ENCODE measurements around the gene RANBP9. TPM values are rescaled to one million over a fixed set of nuclear protein-coding genes. Genes with fewer than 3 reads are reported as not detected.

The RANBP9 gene
- polyA plus RNA-seq, 3 donors = 1.8 to 26.1 (median 2.0) TPM

GRCh38 chr6:13597073-13597472 lies 114.6 kb downstream of the RANBP9 start:
- H2AFZ ChIP-seq (ENCODE audit: insufficient read depth, low read depth, low read length, poor library complexity, severe bottlenecking) = no peak overlapping the region
- no peak for TF ChIP-seq CTCF (IDR thresholded peaks at IDR 0.05)
- H3K4me1 Mint-ChIP-seq = no peaks in the 10 kb centered on the region
- DNase-seq = no peak
- peaks cover 44 to 74% of the 10 kb centered on the region in 2 donors for H3K36me3 ChIP-seq (replicated peaks in 1 of 2; ENCODE audit: control insufficient read depth in 1 of 2, insufficient read depth in 2 of 2, low read length in 2 of 2)
- H3K4me3 ChIP-seq (replicated peaks in 1 of 3; ENCODE audit: low read depth in 2 of 3, low read length in 3 of 3) = no peak overlapping the region
- no peaks in the 10 kb centered on the region for H3K27me3 ChIP-seq (ENCODE audit: control insufficient read depth in 2 of 2, insufficient read depth in 2 of 2, low read length in 2 of 2)
- no peaks in the 10 kb centered on the region for H3K79me2 ChIP-seq (ENCODE audit: insufficient read depth, low read length)
- no peaks in the 10 kb centered on the region for H3K4me1 ChIP-seq (ENCODE audit: control insufficient read depth in 1 of 2, insufficient read depth in 2 of 2, low read length in 2 of 2)
- no peak overlapping the region for H3K27ac ChIP-seq (ENCODE audit: low read depth in 1 of 2, low read length in 2 of 2)
- H3K36me3 Mint-ChIP-seq = peaks cover 64 to 72% of the 10 kb centered on the region in 2 donors
- no peaks in the 10 kb centered on the region for H3K9me3 Mint-ChIP-seq
- no peak overlapping the region for H3K4me2 ChIP-seq (replicated peaks; ENCODE audit: extremely low read depth, low read length, poor library complexity, severe bottlenecking)
- intact Hi-C loops (cut with micrococcal nuclease) = no loop called here
- no peak overlapping the region for H3K27ac Mint-ChIP-seq
- no peaks in the 10 kb centered on the region for H3K9me3 ChIP-seq (replicated peaks in 1 of 2; ENCODE audit: control insufficient read depth in 1 of 2, insufficient read depth in 1 of 2, low read length in 2 of 2)
- WGBS (ENCODE audit: insufficient coverage) = no CpG with 5 or more reads among the region's 4 CpGs
- no peak overlapping the region for H3K4me3 Mint-ChIP-seq
- H3K27me3 Mint-ChIP-seq (ENCODE audit: low read depth in 3 of 3) = peaks cover 0 to 2% (median 0%) of the 10 kb centered on the region in 3 donors
- H3K9ac ChIP-seq (ENCODE audit: insufficient read depth, low read length, poor library complexity, severe bottlenecking) = no peak overlapping the region
- no peaks in the 10 kb centered on the region for H4K20me1 ChIP-seq (ENCODE audit: insufficient read depth, low read length)

GRCh38 chr6:13593720-13594119 lies 117.9 kb downstream of the RANBP9 start:
- 95% methylated on average over 5 of the region's 6 CpGs for WGBS (ENCODE audit: insufficient coverage)
- H3K4me3 ChIP-seq (replicated peaks in 1 of 3; ENCODE audit: low read depth in 2 of 3, low read length in 3 of 3) = no peak overlapping the region
- H3K27ac Mint-ChIP-seq = peak overlapping the region in 1 of 7 donors; percentile 46
- H3K4me3 Mint-ChIP-seq = no peak overlapping the region
- H3K4me1 ChIP-seq (ENCODE audit: control insufficient read depth in 1 of 2, insufficient read depth in 2 of 2, low read length in 2 of 2) = no peaks in the 10 kb centered on the region
- H4K20me1 ChIP-seq (ENCODE audit: insufficient read depth, low read length) = no peaks in the 10 kb centered on the region
- no peak overlapping the region for H3K27ac ChIP-seq (ENCODE audit: low read depth in 1 of 2, low read length in 2 of 2)
- intact Hi-C loops (cut with micrococcal nuclease) = no loop called here
- H2AFZ ChIP-seq (ENCODE audit: insufficient read depth, low read depth, low read length, poor library complexity, severe bottlenecking) = no peak overlapping the region
- H3K9ac ChIP-seq (ENCODE audit: insufficient read depth, low read length, poor library complexity, severe bottlenecking) = no peak overlapping the region
- no peaks in the 10 kb centered on the region for H3K27me3 ChIP-seq (ENCODE audit: control insufficient read depth in 2 of 2, insufficient read depth in 2 of 2, low read length in 2 of 2)
- peaks cover 0 to 3% (median 0%) of the 10 kb centered on the region in 3 donors for H3K27me3 Mint-ChIP-seq (ENCODE audit: low read depth in 3 of 3)
- no peaks in the 10 kb centered on the region for H3K4me1 Mint-ChIP-seq
- no peaks in the 10 kb centered on the region for H3K9me3 Mint-ChIP-seq
- no peaks in the 10 kb centered on the region for H3K9me3 ChIP-seq (replicated peaks in 1 of 2; ENCODE audit: control insufficient read depth in 1 of 2, insufficient read depth in 1 of 2, low read length in 2 of 2)
- H3K79me2 ChIP-seq (ENCODE audit: insufficient read depth, low read length) = no peaks in the 10 kb centered on the region
- DNase-seq = no peak
- TF ChIP-seq CTCF (IDR thresholded peaks at IDR 0.05) = no peak
- peaks cover 39 to 60% of the 10 kb centered on the region in 2 donors for H3K36me3 ChIP-seq (replicated peaks in 1 of 2; ENCODE audit: control insufficient read depth in 1 of 2, insufficient read depth in 2 of 2, low read length in 2 of 2)
- peaks cover 55 to 58% of the 10 kb centered on the region in 2 donors for H3K36me3 Mint-ChIP-seq
- H3K4me2 ChIP-seq (replicated peaks; ENCODE audit: extremely low read depth, low read length, poor library complexity, severe bottlenecking) = no peak overlapping the region

All from CD14-positive monocyte (primary cell).